GM18520 (cell line): Measurements from ENCODE around the gene DROSHA.
"Not testable (repeated sequence)": the region's sequence is repeated elsewhere in the genome, so short reads cannot be mapped to it uniquely, and the experiment has no call there.

Source experiments
- ATAC-seq: cut with Tn5 transposase; IDR thresholded peaks from one replicate; pipeline ENCODE4 v1.9.1; 2021; ENCODE audit not compliant: unreplicated experiment

DROSHA gene

GRCh38 chr5:31382051-31382878 lies 149.6 kb downstream of the DROSHA start:
- peak; percentile 57 for ATAC-seq

GRCh38 chr5:31381299-31381698 lies 150.6 kb downstream of the DROSHA start:
- no peak for ATAC-seq

GRCh38 chr5:31380049-31380448 lies 151.8 kb downstream of the DROSHA start:
- ATAC-seq = no peak

GRCh38 chr5:31378838-31379237 lies 153.1 kb downstream of the DROSHA start:
- no peak for ATAC-seq

GRCh38 chr5:31378136-31378535 lies 153.8 kb downstream of the DROSHA start:
- ATAC-seq = no peak

- ATAC-seq = no peak
Measured at GRCh38 chr5:31377274-31377946, 154.5 kb downstream of the DROSHA start.

- ATAC-seq = no peak
Measured at GRCh38 chr5:31375999-31376720, 155.7 kb downstream of the DROSHA start.

- no peak for ATAC-seq
Measured at GRCh38 chr5:31372124-31372523, 159.8 kb downstream of the DROSHA start.

GRCh38 chr5:31366941-31367340 lies 165.0 kb downstream of the DROSHA start:
- ATAC-seq = no peak

GRCh38 chr5:31365776-31366175 lies 166.1 kb downstream of the DROSHA start:
- ATAC-seq = no peak

- ATAC-seq = no peak
Measured at GRCh38 chr5:31364881-31365636, 166.8 kb downstream of the DROSHA start.

GRCh38 chr5:31362931-31363568 lies 168.8 kb downstream of the DROSHA start:
- ATAC-seq = no peak

GRCh38 chr5:31362529-31362900 lies 169.4 kb downstream of the DROSHA start:
- no peak for ATAC-seq

- not testable (repeated sequence) for ATAC-seq
Measured at GRCh38 chr5:31361704-31362528, 170.0 kb downstream of the DROSHA start.

- ATAC-seq = no peak
Measured at GRCh38 chr5:31361234-31361633, 170.7 kb downstream of the DROSHA start.

- no peak for ATAC-seq
Measured at GRCh38 chr5:31359839-31360238, 172.1 kb downstream of the DROSHA start.

GRCh38 chr5:31357038-31357437 lies 174.9 kb downstream of the DROSHA start:
- no peak for ATAC-seq

GRCh38 chr5:31355337-31355736 lies 176.6 kb downstream of the DROSHA start:
- ATAC-seq = no peak
